ENCODE measurements around the gene CHRNA4.

CHRNA4 gene

GRCh38 chr20:63380346-63380870, 19.3 kb upstream of the CHRNA4 start:
- peak in 1 of 10 donors; percentile 74 for DNase-seq
- intact Hi-C loops (cut with DNase I): loop anchor here (2.0 kb wide), 1 partner anchor 158 kb away; no protein-coding TSS in a partner anchor

GRCh38 chr20:63379872-63380271, 18.7 kb upstream of the CHRNA4 start:
- intact Hi-C loops (cut with DNase I): loop anchor here (2.0 kb wide), 1 partner anchor 157 kb away; no protein-coding TSS in a partner anchor
- peak in 1 of 10 donors; percentile 80 for DNase-seq

- DNase-seq: peak in 1 of 10 donors; percentile 52
- intact Hi-C loops (cut with DNase I): no loop called here
Measured at GRCh38 chr20:63379296-63379695, 18.1 kb upstream of the CHRNA4 start.

- intact Hi-C loops (cut with DNase I): no loop called here
- peak in 1 of 10 donors; percentile 59 for DNase-seq
Measured at GRCh38 chr20:63378626-63379025, 17.5 kb upstream of the CHRNA4 start.

GRCh38 chr20:63377951-63378381, 16.8 kb upstream of the CHRNA4 start:
- intact Hi-C loops (cut with DNase I): no loop called here

GRCh38 chr20:63377256-63377941, 16.2 kb upstream of the CHRNA4 start:
- intact Hi-C loops (cut with DNase I): no loop called here
- DNase-seq: peak in 1 of 10 donors; percentile 75

More at GRCh38 chr20:63377951-63378381, 16.8 kb upstream of the CHRNA4 start:
- peak in 1 of 10 donors; percentile 81 for DNase-seq

- intact Hi-C loops (cut with DNase I): no loop called here
- DNase-seq: peak in 1 of 10 donors; percentile 77
Measured at GRCh38 chr20:63376283-63377250, 15.4 kb upstream of the CHRNA4 start.

GRCh38 chr20:63375438-63375837, 14.3 kb upstream of the CHRNA4 start:
- intact Hi-C loops (cut with DNase I): no loop called here
- peak in 1 of 10 donors; percentile 67 for DNase-seq

GRCh38 chr20:63374504-63374903, 13.4 kb upstream of the CHRNA4 start:
- intact Hi-C loops (cut with DNase I): no loop called here
- DNase-seq: peak in 1 of 10 donors; percentile 63

- DNase-seq: peak in 1 of 10 donors; percentile 78
- intact Hi-C loops (cut with DNase I): no loop called here
Measured at GRCh38 chr20:63373996-63374395, 12.8 kb upstream of the CHRNA4 start.

- peak in 1 of 10 donors; percentile 76 for DNase-seq
- intact Hi-C loops (cut with DNase I): no loop called here
Measured at GRCh38 chr20:63372971-63373885, 12.1 kb upstream of the CHRNA4 start.

- DNase-seq: peak in 1 of 10 donors; percentile 83
- intact Hi-C loops (cut with DNase I): no loop called here
Measured at GRCh38 chr20:63371291-63371865, 10.2 kb upstream of the CHRNA4 start.

GRCh38 chr20:63370618-63371187, 9.6 kb upstream of the CHRNA4 start:
- peak in 3 of 10 donors; percentile 48 to 87 (median 86) for DNase-seq

GRCh38 chr20:63369724-63370617, 8.8 kb upstream of the CHRNA4 start:
- intact Hi-C loops (cut with DNase I): no loop called here
- DNase-seq: peak in 1 of 10 donors; percentile 82

More at GRCh38 chr20:63370618-63371187, 9.6 kb upstream of the CHRNA4 start:
- intact Hi-C loops (cut with DNase I): no loop called here

GRCh38 chr20:63369024-63369530, 7.9 kb upstream of the CHRNA4 start:
- DNase-seq: no peak
- intact Hi-C loops (cut with DNase I): no loop called here

- intact Hi-C loops (cut with DNase I): no loop called here
Measured at GRCh38 chr20:63368151-63368550, 7.0 kb upstream of the CHRNA4 start.

GRCh38 chr20:63367446-63368055, 6.4 kb upstream of the CHRNA4 start:
- DNase-seq: peak in 1 of 10 donors; percentile 73

More at GRCh38 chr20:63368151-63368550, 7.0 kb upstream of the CHRNA4 start:
- peak in 1 of 10 donors; percentile 78 for DNase-seq

More at GRCh38 chr20:63367446-63368055, 6.4 kb upstream of the CHRNA4 start:
- intact Hi-C loops (cut with DNase I): no loop called here
